HCT116 (cell line): Measurements from ENCODE around the gene ACTL7A. TPM values are rescaled to one million over a fixed set of nuclear protein-coding genes. Genes with fewer than 3 reads are reported as not detected.

Experiments
- ATAC-seq: fragments of 200-7000 bp; cut with Tn5 transposase; 2 replicates; pipeline ENCODE4 v1.9.1; 2020; ENCODE audit warnings: mild to moderate bottlenecking, moderate library complexity
- BruUV-seq: library from RNA; stranded (reverse); fragments of 400-500 nt; replicated peaks from 2 replicates; lab custom pipeline; 2021; lab: Mats Ljungman, UMichigan
- CTCF ChIA-PET: fragments of 300-600 bp; sonication (Branson Sonifier 250); formaldehyde crosslinking; loops from one replicate; lab custom pipeline; 2021; ENCODE audit warnings: antibody characterized with exemption; lab: Charles Lee
- POLR2A ChIA-PET: fragments of 300-600, 350-600 bp; sonication (Branson Sonifier 250); formaldehyde crosslinking; loops from one replicate; lab custom pipeline; 2021; ENCODE audit warnings: antibody characterized with exemption; lab: Charles Lee
- RAD21 ChIA-PET, 2 experiments: fragments of 300-600 bp; sonication (Branson Sonifier 250); formaldehyde crosslinking; loops; one replicate each; lab custom pipeline; 2023; ENCODE audit warnings: low total read pairs in 2 of 2; ENCODE audit not compliant: uncharacterized antibody in 2 of 2, unreplicated experiment in 2 of 2, low non-redundant PET in 1 of 2; lab: Charles Lee
- DNase-seq: peaks from one replicate; pipeline ENCODE4 v3.0.0-alpha.2; 2010; ENCODE audit warnings: low read depth, low spot score
- H2AFZ ChIP-seq: fragments of 200-600 bp; shearing (Covaris generic), sonication (generic); 2 replicates; pipeline ENCODE4 v1.6.1; 2017; ENCODE audit warnings: low read depth, mixed run types, mixed read lengths, antibody characterized with exemption, low read length; ENCODE audit not compliant: poor library complexity, severe bottlenecking
- H3K27ac ChIP-seq: 2 replicates; pipeline ENCODE4 v1.5.1; 2012; ENCODE audit warnings: low read depth, low read length
- H3K27me3 ChIP-seq: fragments of 200-600 bp; sonication (generic); 2 replicates; pipeline ENCODE4 v1.6.1; 2016; ENCODE audit warnings: mixed run types, low read length, mixed read lengths; ENCODE audit not compliant: insufficient read depth
- H3K36me3 ChIP-seq, 2 experiments: fragments of 200-500 bp in 1 of 2; fragments of 200-600 bp in 1 of 2; sonication (Bioruptor generic) in 1 of 2; sonication (generic) in 1 of 2; 2 replicates each; pipeline versions ENCODE4 v1.5.1 to v1.6.1; 2014 to 2016; ENCODE audit warnings: low read length in 2 of 2, inconsistent platforms in 1 of 2, mixed read lengths in 1 of 2, mixed run types in 1 of 2; ENCODE audit not compliant: insufficient read depth in 2 of 2, control insufficient read depth in 1 of 2
- H3K4me1 ChIP-seq, 2 experiments: fragments of 200-600 bp in 1 of 2; sonication (generic) in 1 of 2; 2 replicates each; pipeline versions ENCODE4 v1.5.1 to v1.6.1; 2012 to 2017; ENCODE audit warnings: low read length in 2 of 2, inconsistent platforms in 1 of 2, mild to moderate bottlenecking in 1 of 2, mixed read lengths in 1 of 2, mixed run types in 1 of 2, moderate library complexity in 1 of 2; ENCODE audit not compliant: insufficient read depth in 2 of 2, control insufficient read depth in 1 of 2
- H3K4me2 ChIP-seq: fragments of 200-600 bp; sonication (generic); 2 replicates; pipeline ENCODE4 v1.6.1; 2017; ENCODE audit warnings: mixed run types, low read length, mixed read lengths
- H3K4me3 ChIP-seq, 2 experiments: fragments of 200-600 bp in 1 of 2; sonication (generic) in 1 of 2; replicated peaks in 1 of 2; 2 replicates each; pipeline ENCODE4 v1.5.1; 2011 to 2016; ENCODE audit warnings: low read length in 2 of 2, control low read depth in 1 of 2, low read depth in 1 of 2, mild to moderate bottlenecking in 1 of 2, mixed read lengths in 1 of 2, mixed run types in 1 of 2
- H3K79me2 ChIP-seq: fragments of 200-600 bp; sonication (generic); 2 replicates; pipeline ENCODE4 v1.6.1; 2017; ENCODE audit warnings: mild to moderate bottlenecking, mixed run types, low read length, moderate library complexity, mixed read lengths; ENCODE audit not compliant: insufficient read depth
- H3K9ac ChIP-seq: fragments of 200-600 bp; sonication (generic); 2 replicates; pipeline ENCODE4 v1.6.1; 2016; ENCODE audit warnings: low read length, mixed read lengths
- H3K9me2 ChIP-seq: fragments of 200-600 bp; sonication (generic), shearing (Covaris generic); 2 replicates; pipeline ENCODE4 v1.6.1; 2017; ENCODE audit warnings: mixed run types, mild to moderate bottlenecking, moderate library complexity; ENCODE audit not compliant: insufficient read depth
- H3K9me3 ChIP-seq, 2 experiments: fragments of 200-500 bp in 1 of 2; fragments of 200-600 bp in 1 of 2; sonication (Bioruptor generic) in 1 of 2; sonication (generic) in 1 of 2; 2 replicates each; pipeline ENCODE4 v1.6.1; 2014 to 2017; ENCODE audit warnings: low read length in 2 of 2, mixed read lengths in 2 of 2, inconsistent platforms in 1 of 2, low read depth in 1 of 2, mild to moderate bottlenecking in 1 of 2, mixed run types in 1 of 2, moderate library complexity in 1 of 2; ENCODE audit not compliant: control insufficient read depth in 1 of 2, insufficient read depth in 1 of 2
- H4K20me1 ChIP-seq: fragments of 200-600 bp; sonication (generic), shearing (Covaris generic); 2 replicates; pipeline ENCODE4 v1.6.1; 2017; ENCODE audit warnings: mixed run types, mild to moderate bottlenecking, moderate library complexity; ENCODE audit not compliant: insufficient read depth
- ATF3 ChIP-seq: IDR thresholded peaks from 2 replicates; pipeline ENCODE4 v1.6.1; 2012
- CBX3 ChIP-seq: IDR thresholded peaks from 2 replicates; pipeline ENCODE4 v1.6.1; 2012; ENCODE audit warnings: low read depth
- EZH2phosphoT487 ChIP-seq: fragments of 200-600 bp; IDR thresholded peaks from 2 replicates; pipeline ENCODE4 v1.6.1; 2018; ENCODE audit warnings: antibody characterized with exemption, borderline replicate concordance
- FOSL1 ChIP-seq: IDR thresholded peaks from 2 replicates; pipeline ENCODE4 v1.6.1; 2012; ENCODE audit warnings: low read depth
- JUND ChIP-seq: IDR thresholded peaks from 2 replicates; pipeline ENCODE4 v1.6.1; 2012
- SP1 ChIP-seq: IDR thresholded peaks from 2 replicates; pipeline ENCODE4 v1.6.1; 2012; ENCODE audit warnings: low read depth
- TCF7L2 ChIP-seq: IDR thresholded peaks from 2 replicates; pipeline ENCODE4 v1.7.0; 2011; ENCODE audit warnings: borderline replicate concordance, inconsistent platforms; ENCODE audit not compliant: insufficient read depth, insufficient read length; ENCODE audit errors: extremely low read depth
- ZFX ChIP-seq: fragments of 450-650 bp; IDR thresholded peaks from 2 replicates; pipeline ENCODE4 v1.6.1; 2017
- intact Hi-C: fragments of 100-400 bp; cut with micrococcal nuclease; formaldehyde crosslinking; loops from 2 replicates; pipeline ENCODE4 v1.10.0; 2022
- total RNA-seq: library from RNA; stranded (reverse); gene quantifications from one replicate; pipeline ENCODE4 v1.2.1, GENCODE V29; 2021; ENCODE audit not compliant: unreplicated experiment
- TF ChIP-seq, protein P1 (sequence below): IDR thresholded peaks from 2 replicates; pipeline ENCODE4 v1.6.1; 2012; ENCODE audit warnings: low read depth

The ACTL7A gene
- total RNA-seq, 1 experiment from 2014 or later, result not detected

DNA sequence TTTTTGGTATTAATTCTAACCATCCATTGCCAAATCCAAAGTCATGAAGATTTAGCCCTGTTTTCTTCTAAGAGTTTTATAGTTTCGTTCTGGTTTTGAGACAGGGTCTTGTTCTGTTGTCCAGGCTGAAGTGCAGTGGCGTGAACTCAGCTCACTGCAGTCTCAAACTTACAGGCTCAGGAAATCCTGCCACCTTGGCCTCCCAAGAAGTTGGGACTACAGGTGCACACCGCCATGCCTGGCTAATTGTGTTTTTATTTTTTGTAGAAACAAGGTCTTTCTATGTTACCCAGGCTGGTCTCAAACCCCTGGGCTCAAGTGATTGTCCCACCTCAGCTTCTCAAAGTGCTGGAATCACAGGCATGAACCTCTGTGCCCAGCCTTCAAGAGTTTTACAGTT lies 21.0 kb downstream of the ACTL7A start:
- TF ChIP-seq JUND, result no peak
- BruUV-seq, result no TSS peak
- ChIA-PET RAD21 (no interaction called here), CTCF (interaction anchor here (1.5 kb wide), 1 partner anchor 71 kb away, joined by 3 read pairs; no protein-coding TSS in a partner anchor), POLR2A (no interaction called here)
- Histone ChIP-seq H3K4me2 (no peak overlapping the region), H2AFZ (no peak overlapping the region), H4K20me1 (no peaks in the 10 kb centered on the region), H3K4me3 (no peak overlapping the region), H3K27ac (no peak overlapping the region), H3K36me3 (peaks cover 13 to 22% of the 10 kb centered on the region in 2 experiments; a peak in 3 of 4 replicates), H3K27me3 (no peaks in the 10 kb centered on the region), H3K79me2 (no peaks in the 10 kb centered on the region), H3K9ac (no peak overlapping the region), H3K9me3 (no peaks in the 10 kb centered on the region), H3K9me2 (no peaks in the 10 kb centered on the region), H3K4me1 (peaks cover 9 to 10% of the 10 kb centered on the region in 2 experiments; a peak in 3 of 4 replicates)
- ATAC-seq (no peak), DNase-seq (no peak)
- intact Hi-C loops, result no loop called here

DNA sequence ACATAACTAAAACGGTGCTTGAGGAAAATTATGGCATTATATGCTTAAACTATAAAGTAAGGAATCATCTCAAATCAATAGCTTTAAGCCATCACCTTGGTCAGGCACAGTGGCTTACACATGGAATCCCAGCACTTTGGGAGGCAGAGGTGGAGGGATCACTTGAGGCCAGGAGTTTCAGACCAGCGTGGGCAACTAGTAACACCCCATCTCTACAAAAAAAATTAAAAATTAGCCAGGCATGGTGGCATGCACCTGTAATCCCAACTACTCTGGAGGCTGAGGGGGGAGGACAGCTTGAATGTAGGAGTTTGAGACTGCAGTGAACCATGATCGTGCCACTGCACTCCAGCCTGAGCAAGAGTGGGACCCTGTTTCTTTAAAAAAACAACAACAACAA lies 22.6 kb downstream of the ACTL7A start:
- intact Hi-C loops, result no loop called here
- POLR2A ChIA-PET, result no interaction called here
- H3K27me3 ChIP-seq, result no peaks in the 10 kb centered on the region
- BruUV-seq, result no TSS peak
- TF ChIP-seq CBX3, result no peak
- no peak for TF ChIP-seq ZFX
- no peak for TF ChIP-seq SP1
- TF ChIP-seq FOSL1, result no peak
- TF ChIP-seq TCF7L2, result no peak
- TF ChIP-seq, protein P1, sequence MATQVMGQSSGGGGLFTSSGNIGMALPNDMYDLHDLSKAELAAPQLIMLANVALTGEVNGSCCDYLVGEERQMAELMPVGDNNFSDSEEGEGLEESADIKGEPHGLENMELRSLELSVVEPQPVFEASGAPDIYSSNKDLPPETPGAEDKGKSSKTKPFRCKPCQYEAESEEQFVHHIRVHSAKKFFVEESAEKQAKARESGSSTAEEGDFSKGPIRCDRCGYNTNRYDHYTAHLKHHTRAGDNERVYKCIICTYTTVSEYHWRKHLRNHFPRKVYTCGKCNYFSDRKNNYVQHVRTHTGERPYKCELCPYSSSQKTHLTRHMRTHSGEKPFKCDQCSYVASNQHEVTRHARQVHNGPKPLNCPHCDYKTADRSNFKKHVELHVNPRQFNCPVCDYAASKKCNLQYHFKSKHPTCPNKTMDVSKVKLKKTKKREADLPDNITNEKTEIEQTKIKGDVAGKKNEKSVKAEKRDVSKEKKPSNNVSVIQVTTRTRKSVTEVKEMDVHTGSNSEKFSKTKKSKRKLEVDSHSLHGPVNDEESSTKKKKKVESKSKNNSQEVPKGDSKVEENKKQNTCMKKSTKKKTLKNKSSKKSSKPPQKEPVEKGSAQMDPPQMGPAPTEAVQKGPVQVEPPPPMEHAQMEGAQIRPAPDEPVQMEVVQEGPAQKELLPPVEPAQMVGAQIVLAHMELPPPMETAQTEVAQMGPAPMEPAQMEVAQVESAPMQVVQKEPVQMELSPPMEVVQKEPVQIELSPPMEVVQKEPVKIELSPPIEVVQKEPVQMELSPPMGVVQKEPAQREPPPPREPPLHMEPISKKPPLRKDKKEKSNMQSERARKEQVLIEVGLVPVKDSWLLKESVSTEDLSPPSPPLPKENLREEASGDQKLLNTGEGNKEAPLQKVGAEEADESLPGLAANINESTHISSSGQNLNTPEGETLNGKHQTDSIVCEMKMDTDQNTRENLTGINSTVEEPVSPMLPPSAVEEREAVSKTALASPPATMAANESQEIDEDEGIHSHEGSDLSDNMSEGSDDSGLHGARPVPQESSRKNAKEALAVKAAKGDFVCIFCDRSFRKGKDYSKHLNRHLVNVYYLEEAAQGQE, result no peak
- no peak for TF ChIP-seq EZH2phosphoT487
- no peak for TF ChIP-seq ATF3
- ATAC-seq (no peak), DNase-seq (no peak)
- no peaks in the 10 kb centered on the region for H4K20me1 ChIP-seq
- no peaks in the 10 kb centered on the region for H3K9me2 ChIP-seq
- H3K4me1 ChIP-seq, result peaks cover 9 to 10% of the 10 kb centered on the region in 2 experiments; a peak in 3 of 4 replicates
- H3K9me3 ChIP-seq, result no peaks in the 10 kb centered on the region
- no peak overlapping the region for H2AFZ ChIP-seq
- RAD21 ChIA-PET, result no interaction called here
- H3K4me3 ChIP-seq, result no peak overlapping the region
- H3K9ac ChIP-seq, result no peak overlapping the region
- no peaks in the 10 kb centered on the region for H3K79me2 ChIP-seq
- no peak overlapping the region for H3K27ac ChIP-seq
- H3K36me3 ChIP-seq, result peaks cover 5 to 9% of the 10 kb centered on the region in 2 experiments; a peak in 2 of 4 replicates
- H3K4me2 ChIP-seq, result no peak overlapping the region
- CTCF ChIA-PET, result no interaction called here
